ENCODE results near the gene CRCP. TPM values are rescaled to one million over a fixed set of nuclear protein-coding genes. Genes with fewer than 3 reads are reported as not detected.

The CRCP gene
- total and polyA plus RNA-seq, 10 of the 15 experiments (the other 5 are each of a cell fraction or from before 2014, with no cell fraction given): 12.4 to 33.8 (median 29.1) TPM

GRCh38 chr7:66114743-66115649 is at the start of gene CRCP (continued):
- peak; percentile 93 for TF ChIP-seq ZNF687 (IDR thresholded peaks at IDR 0.05)
- TF ChIP-seq SREBF2 (IDR thresholded peaks at IDR 0.05; ENCODE audit: low read length): no peak
- TF ChIP-seq ZNF207 (IDR thresholded peaks at IDR 0.05; ENCODE audit: borderline replicate concordance): no peak
- TF ChIP-seq SRF (IDR thresholded peaks at IDR 0.05; ENCODE audit: low read depth in 2 of 2, low read length in 2 of 2): peak; percentile 51 to 77; a peak in 3 of 4 replicates
- TF ChIP-seq NBN (IDR thresholded peaks at IDR 0.05): 0 out of 2 replicates have a peak, but pooled peaks have one; percentile 28
- no peak for TF ChIP-seq ATF2 (IDR thresholded peaks at IDR 0.05; ENCODE audit: low read length)
- TF ChIP-seq TAF1 (IDR thresholded peaks at IDR 0.05; ENCODE audit: borderline replicate concordance, low read depth, low read length): peak; percentile 66; the same call in 1 of the 2 replicates
- TF ChIP-seq MYC (IDR thresholded peaks at IDR 0.05; ENCODE audit: insufficient read depth, insufficient read length, insufficient replicate concordance, low read length, severe bottlenecking): peak; percentile 69
- peak; percentile 27; the same call in 1 of the 2 replicates for TF ChIP-seq GABPA (IDR thresholded peaks at IDR 0.05; ENCODE audit: low read depth)
- TF ChIP-seq GATAD2B (conservative IDR thresholded peaks at IDR 0.05; ENCODE audit: low read depth): peak; percentile 89
- TF ChIP-seq STAT1 (conservative IDR thresholded peaks at IDR 0.05): no peak
- TF ChIP-seq PKNOX1 (IDR thresholded peaks at IDR 0.05): peak; percentile 68
- peak; percentile 88 for TF ChIP-seq NKRF (conservative IDR thresholded peaks at IDR 0.05)
- peak; percentile 82; the same call in 1 of the 2 replicates for TF ChIP-seq SMAD5 (IDR thresholded peaks at IDR 0.05; ENCODE audit: low read depth)
